K562 (cell line): ENCODE results near the gene SLC18B1. TPM values are rescaled to one million over a fixed set of nuclear protein-coding genes. Genes with fewer than 3 reads are reported as not detected.

Source experiments
- DIDO1 ChIP-seq: fragments of 450-650 bp; IDR thresholded peaks from 2 replicates; pipeline ENCODE4 v1.6.1; 2016; ENCODE audit warnings: low read depth, missing biosample characterization, missing genetic modification characterization
- HBP1 ChIP-seq: fragments of 450-650 bp; formaldehyde crosslinking; IDR thresholded peaks from 2 replicates; pipeline ENCODE4 v1.4.0; 2022; ENCODE audit warnings: missing genetic modification characterization
- HDAC2 ChIP-seq: fragments of 450-650 bp; IDR thresholded peaks from 2 replicates; pipeline ENCODE4 v1.6.1; 2016; ENCODE audit warnings: mild to moderate bottlenecking
- JUND ChIP-seq, 2 experiments: IDR thresholded peaks; 2 replicates in 1 of 2; 3 replicates in 1 of 2; pipeline ENCODE4 v1.6.1; 2011; ENCODE audit warnings: borderline replicate concordance in 2 of 2, low read depth in 2 of 2, low read length in 2 of 2, improper control_type of control experiment in 1 of 2, missing biosample characterization in 1 of 2, missing genetic modification characterization in 1 of 2, missing genetic modification reagents in 1 of 2
- KAT7 ChIP-seq: sonication (generic); formaldehyde crosslinking; IDR thresholded peaks from 2 replicates; pipeline ENCODE4 v1.8.0; 2022; ENCODE audit warnings: missing genetic modification reagents, mild to moderate bottlenecking, borderline replicate concordance
- KLF10 ChIP-seq: fragments of 250-450 bp; sonication (Bioruptor Pico); IDR thresholded peaks from 2 replicates; pipeline ENCODE4 v1.6.1; 2021; ENCODE audit warnings: matching md5 sums
- MITF ChIP-seq: IDR thresholded peaks from 2 replicates; pipeline ENCODE4 v1.6.1; 2014; ENCODE audit warnings: antibody characterized with exemption
- NFATC3 ChIP-seq: fragments of 450-650 bp; IDR thresholded peaks from 2 replicates; pipeline ENCODE4 v1.6.1; 2017; ENCODE audit warnings: mild to moderate bottlenecking
- PHF8 ChIP-seq: fragments of 200-600 bp; sonication (generic); IDR thresholded peaks from 2 replicates; pipeline ENCODE4 v1.6.1; 2012; ENCODE audit warnings: mixed run types, mild to moderate bottlenecking, inconsistent platforms, low read length, moderate library complexity, borderline replicate concordance
- POLR3A ChIP-seq: IDR thresholded peaks from 2 replicates; pipeline ENCODE4 v1.6.1; 2011; ENCODE audit warnings: borderline replicate concordance, mild to moderate bottlenecking, moderate library complexity; ENCODE audit not compliant: insufficient read length, insufficient read depth; ENCODE audit errors: extremely low read depth
- PTTG1 ChIP-seq: fragments of 450-650 bp; IDR thresholded peaks from 2 replicates; pipeline ENCODE4 v1.6.1; 2016; ENCODE audit warnings: low read depth, mild to moderate bottlenecking, missing genetic modification characterization, missing compliant biosample characterization
- RBBP5 ChIP-seq: fragments of 200-600 bp; sonication (generic); IDR thresholded peaks from 2 replicates; pipeline ENCODE4 v1.6.1; 2012; ENCODE audit warnings: borderline replicate concordance, mild to moderate bottlenecking, low read length, control low read depth, inconsistent platforms; ENCODE audit not compliant: insufficient read depth, poor library complexity, severe bottlenecking
- SNIP1 ChIP-seq: fragments of 450-650 bp; IDR thresholded peaks from 2 replicates; pipeline ENCODE4 v1.7.1; 2017; ENCODE audit warnings: low read depth, mild to moderate bottlenecking
- TOE1 ChIP-seq, 2 experiments: fragments of 450-650 bp in 1 of 2; sonication (generic) in 1 of 2; formaldehyde crosslinking in 1 of 2; IDR thresholded peaks; 2 replicates each; pipeline versions ENCODE4 v1.7.1 to v1.8.0; 2016 to 2022; ENCODE audit warnings: borderline replicate concordance in 2 of 2, mild to moderate bottlenecking in 2 of 2, antibody characterized with exemption in 1 of 2, inconsistent platforms in 1 of 2, low read depth in 1 of 2, missing genetic modification reagents in 1 of 2, moderate library complexity in 1 of 2
- TSC22D4 ChIP-seq: fragments of 450-650 bp; IDR thresholded peaks from 2 replicates; pipeline ENCODE4 v1.6.1; 2016; ENCODE audit warnings: missing genetic modification characterization, missing biosample characterization, control low read depth
- ZMIZ1 ChIP-seq, 2 experiments: fragments of 150-350 bp in 1 of 2; IDR thresholded peaks; 2 replicates each; pipeline ENCODE4 v1.6.1; 2012 to 2016; ENCODE audit warnings: low read depth in 2 of 2, low read length in 2 of 2, mild to moderate bottlenecking in 1 of 2, moderate library complexity in 1 of 2
- ZNF408 ChIP-seq: fragments of 250-450 bp; sonication (Bioruptor Pico); IDR thresholded peaks from 2 replicates; pipeline ENCODE4 v1.4.0; 2020; ENCODE audit warnings: low read depth, mild to moderate bottlenecking, moderate library complexity
- ZNF589 ChIP-seq: fragments of 200-800 bp; sonication (Bioruptor generic); IDR thresholded peaks from 2 replicates; pipeline ENCODE4 v1.6.1; 2016; ENCODE audit warnings: low read depth, missing genetic modification characterization, missing compliant biosample characterization
- ZNF785 ChIP-seq: fragments of 250-450 bp; sonication (Bioruptor Pico); IDR thresholded peaks from 2 replicates; pipeline ENCODE4 v1.4.0; 2020; ENCODE audit warnings: mild to moderate bottlenecking
- polyA plus RNA-seq, 8 experiments: library from polyadenylated mRNA; depleted of rRNA in 4 of 8; stranded (reverse) in 5 of 8; unstranded in 3 of 8; fragments of >200 nt; fragmentation: Nextera tagmentation in 2 of 8; fragmentation: Illumina TruSeq in 1 of 8; extraction: Ambion mirVana in 2 of 8; extraction: Trizol in 1 of 8; gene quantifications; 2 replicates each; pipeline versions ENCODE4 v1.2.1 to v1.2.3, GENCODE V29; 2011 to 2014; ENCODE audit warnings: inconsistent platforms in 1 of 8, missing spikeins in 1 of 8
- total RNA-seq, 7 experiments: library from RNA; depleted of rRNA in 6 of 7; stranded (reverse); fragments of >200 nt in 6 of 7; fragmentation: Illumina TruSeq in 2 of 7; extraction: Trizol in 2 of 7; gene quantifications; 2 replicates each; pipeline versions ENCODE4 v1.2.1 to v1.2.3, GENCODE V29; 2011 to 2021; ENCODE audit warnings: low replicate concordance in 1 of 7

Gene SLC18B1
- total and polyA plus RNA-seq, 9 of the 15 experiments (the other 6 are each of a cell fraction or from before 2014, with no cell fraction given) = 10.4 to 49.1 (median 32.0) TPM

- TF ChIP-seq HBP1 (no peak), TOE1 (IDR thresholded peaks at IDR 0.05; ENCODE audit: borderline replicate concordance) (no peak), TOE1 (CRISPR knock-in tag; IDR thresholded peaks at IDR 0.05; ENCODE audit: borderline replicate concordance, low read depth) (no peak), POLR3A (no peak), DIDO1 (tag) (no peak), ZMIZ1 (IDR thresholded peaks at IDR 0.05; ENCODE audit: low read depth in 2 of 2, low read length in 2 of 2) (no peak), PHF8 (peak; percentile 83), ZNF408 (CRISPR knock-in tag) (no peak), ZNF589 (CRISPR knock-in tag) (no peak), MITF (no peak), ZNF785 (no peak), KAT7 (peak; percentile 21; the same call in 1 of the 2 replicates), PTTG1 (tag) (no peak), HDAC2 (peak; percentile 40; the same call in 1 of the 2 replicates), TSC22D4 (tag) (no peak), KLF10 (CRISPR knock-in tag) (no peak), NFATC3 (no peak; the same call in 1 of the 2 replicates), SNIP1 (no peak), RBBP5 (peak; percentile 67), JUND (IDR thresholded peaks at IDR 0.05; ENCODE audit: borderline replicate concordance, low read depth, low read length) (no peak), JUND (tag; IDR thresholded peaks at IDR 0.05; ENCODE audit: borderline replicate concordance, low read depth, low read length) (no peak)
These were observed at the start of gene SLC18B1 (continued) for GRCh38 chr6:132797951-132798868.
